ENCODE measurements around the gene RPAIN.
"Not testable (repeated sequence)": the region's sequence is repeated elsewhere in the genome, so short reads cannot be mapped to it uniquely, and the experiment has no call there.

DNA sequence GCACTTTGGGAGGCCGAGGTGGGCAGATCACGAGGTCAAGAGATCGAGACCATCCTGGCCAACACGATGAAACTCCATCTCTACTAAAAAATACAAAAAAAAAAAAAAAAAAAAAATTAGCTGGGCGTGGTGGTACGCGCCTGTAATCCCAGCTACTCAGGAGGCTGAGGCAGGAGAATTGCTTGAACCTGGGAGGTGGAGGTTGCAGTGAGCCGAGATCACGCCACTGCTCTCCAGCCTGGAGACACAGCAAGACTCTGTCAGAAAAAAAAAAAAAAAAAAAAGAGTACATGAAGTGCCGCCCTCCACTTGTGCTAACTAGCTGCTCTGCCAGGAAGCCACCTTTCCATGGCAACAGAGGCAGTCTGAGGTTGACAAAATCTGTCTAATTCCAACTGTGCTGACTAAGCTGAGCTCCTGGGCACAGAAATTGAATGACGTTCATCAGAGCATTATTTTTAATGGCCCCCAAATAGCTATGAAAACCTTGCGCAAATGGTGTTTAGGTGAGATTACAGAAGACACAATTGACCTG is 15.9 kb downstream of the RPAIN start:
- TF ChIP-seq, protein P1, sequence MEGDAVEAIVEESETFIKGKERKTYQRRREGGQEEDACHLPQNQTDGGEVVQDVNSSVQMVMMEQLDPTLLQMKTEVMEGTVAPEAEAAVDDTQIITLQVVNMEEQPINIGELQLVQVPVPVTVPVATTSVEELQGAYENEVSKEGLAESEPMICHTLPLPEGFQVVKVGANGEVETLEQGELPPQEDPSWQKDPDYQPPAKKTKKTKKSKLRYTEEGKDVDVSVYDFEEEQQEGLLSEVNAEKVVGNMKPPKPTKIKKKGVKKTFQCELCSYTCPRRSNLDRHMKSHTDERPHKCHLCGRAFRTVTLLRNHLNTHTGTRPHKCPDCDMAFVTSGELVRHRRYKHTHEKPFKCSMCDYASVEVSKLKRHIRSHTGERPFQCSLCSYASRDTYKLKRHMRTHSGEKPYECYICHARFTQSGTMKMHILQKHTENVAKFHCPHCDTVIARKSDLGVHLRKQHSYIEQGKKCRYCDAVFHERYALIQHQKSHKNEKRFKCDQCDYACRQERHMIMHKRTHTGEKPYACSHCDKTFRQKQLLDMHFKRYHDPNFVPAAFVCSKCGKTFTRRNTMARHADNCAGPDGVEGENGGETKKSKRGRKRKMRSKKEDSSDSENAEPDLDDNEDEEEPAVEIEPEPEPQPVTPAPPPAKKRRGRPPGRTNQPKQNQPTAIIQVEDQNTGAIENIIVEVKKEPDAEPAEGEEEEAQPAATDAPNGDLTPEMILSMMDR (IDR thresholded peaks at IDR 0.05): not testable (repeated sequence)
- TF ChIP-seq EZH2phosphoT487, EZH2 (IDR thresholded peaks at IDR 0.05): not testable (repeated sequence)

Data from neural progenitor cell (in vitro differentiated cells).